GM21367 (cell line): ENCODE results near the gene C1orf167.

Experiments used
- ATAC-seq: cut with Tn5 transposase; IDR thresholded peaks from one replicate; pipeline ENCODE4 v1.9.1; 2021; ENCODE audit not compliant: unreplicated experiment

Gene C1orf167

DNA sequence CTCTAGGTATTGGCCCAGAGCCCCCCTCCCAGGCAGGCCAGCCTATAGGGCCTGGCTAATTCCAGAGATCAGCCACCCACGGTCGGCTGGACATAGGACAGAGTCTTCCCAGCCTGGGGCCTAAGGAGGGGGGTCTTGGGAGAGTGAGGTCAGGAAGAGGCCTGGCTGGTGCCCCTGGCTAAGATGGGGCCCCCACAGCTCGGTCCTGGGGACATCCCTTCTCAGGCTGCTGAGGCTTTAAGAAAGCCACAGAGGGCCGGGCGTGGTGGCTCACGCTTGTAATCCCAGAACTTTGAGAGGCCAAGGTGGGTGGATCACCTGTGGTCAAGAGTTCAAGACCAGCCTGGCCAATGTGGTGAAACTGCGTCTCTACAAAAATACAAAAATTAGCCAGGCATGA lies 2.5 kb downstream of the C1orf167 start:
- no peak for ATAC-seq

GRCh38 chr1:11765661-11766428 lies 3.9 kb downstream of the C1orf167 start:
- ATAC-seq: no peak

DNA sequence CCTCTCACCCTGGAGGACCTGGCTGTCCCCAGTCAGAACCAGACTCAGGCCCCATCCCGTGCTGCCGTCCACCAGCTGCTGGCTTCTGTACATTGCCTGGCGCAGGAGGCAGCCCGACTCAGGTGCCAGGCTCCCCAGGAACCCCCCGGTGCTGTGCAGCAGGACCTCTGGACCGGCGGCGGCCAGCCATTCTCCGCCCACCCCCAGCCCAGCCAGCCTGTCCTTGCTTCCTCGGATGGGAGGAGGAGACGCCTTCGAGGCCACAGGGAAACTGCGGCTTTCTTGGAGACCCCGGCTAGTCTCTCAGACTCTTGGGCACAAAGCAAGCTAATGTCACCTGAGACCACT lies 4.4 kb downstream of the C1orf167 start:
- ATAC-seq: no peak

DNA sequence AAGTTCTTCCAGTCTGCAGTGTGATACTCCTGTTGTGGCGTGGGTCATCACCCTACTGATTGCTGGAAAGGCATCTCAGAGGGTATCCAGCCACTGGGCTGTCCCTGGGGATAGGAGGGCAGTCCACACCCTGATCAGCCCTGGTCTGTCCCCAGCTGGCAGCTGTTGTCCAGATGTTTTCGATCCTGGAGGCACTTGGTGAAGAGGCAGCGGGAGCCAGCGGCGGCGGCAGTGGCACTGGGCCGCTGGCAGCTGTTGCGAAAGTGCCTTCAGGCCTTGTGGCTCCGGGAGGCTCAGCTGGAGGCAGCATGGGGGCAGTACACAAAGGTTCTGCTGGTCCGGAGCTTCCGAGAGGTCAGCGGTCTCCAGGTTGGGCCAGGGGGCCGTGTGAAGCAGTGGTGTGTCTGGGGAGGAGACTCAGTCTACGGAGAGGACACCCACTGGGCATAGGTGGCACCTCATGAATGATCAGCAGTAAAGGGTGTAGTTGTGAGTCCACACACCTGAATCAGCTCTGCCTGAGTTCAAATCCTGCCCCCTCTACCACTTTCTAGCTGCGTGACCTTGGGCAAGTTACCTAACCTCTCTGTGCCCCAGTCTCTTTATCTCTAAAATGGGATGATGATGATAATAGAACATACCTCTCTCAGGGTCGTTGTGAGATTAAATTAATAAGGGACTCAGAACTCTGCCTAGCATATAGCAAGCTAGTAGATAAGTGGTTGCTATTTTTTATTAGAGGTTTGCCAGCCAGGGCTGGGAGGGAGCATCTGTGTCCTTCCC lies 6.1 kb downstream of the C1orf167 start:
- no peak for ATAC-seq

GRCh38 chr1:11768821-11769220 lies 6.8 kb downstream of the C1orf167 start:
- ATAC-seq: no peak

- no peak for ATAC-seq
Measured at GRCh38 chr1:11769274-11769673, 7.3 kb downstream of the C1orf167 start.

- ATAC-seq: no peak
Measured at GRCh38 chr1:11770011-11770410, 8.0 kb downstream of the C1orf167 start.

DNA sequence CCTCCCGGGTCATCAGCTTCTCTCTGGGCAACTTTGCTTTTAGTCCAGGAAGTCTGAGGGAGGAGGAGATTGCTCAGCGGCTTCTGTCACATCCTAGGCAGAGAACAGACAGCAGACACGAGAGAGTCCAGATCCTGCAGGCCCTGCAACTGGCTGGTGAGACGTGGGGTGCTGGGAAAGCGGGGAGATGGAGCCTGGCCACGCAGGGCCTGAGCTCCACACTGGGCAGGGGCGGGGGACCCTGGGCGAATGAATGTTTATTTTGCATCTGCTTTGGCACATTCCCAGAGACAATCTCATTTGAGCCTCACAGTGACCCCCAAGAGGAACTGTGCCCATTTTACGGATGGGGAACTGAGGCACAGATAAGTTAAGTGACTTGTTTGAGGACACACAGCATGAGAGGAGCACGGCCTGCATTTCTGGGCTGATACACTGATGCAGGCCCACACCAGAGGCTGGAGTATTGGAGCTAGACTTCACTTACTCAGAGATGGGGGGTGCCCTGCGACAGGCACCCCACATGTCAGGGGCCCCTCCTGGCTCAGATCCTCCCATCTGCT lies 9.6 kb downstream of the C1orf167 start:
- no peak for ATAC-seq

GRCh38 chr1:11772458-11772857 lies 10.5 kb downstream of the C1orf167 start:
- no peak for ATAC-seq

GRCh38 chr1:11774753-11775152 lies 12.8 kb downstream of the C1orf167 start:
- no peak for ATAC-seq

DNA sequence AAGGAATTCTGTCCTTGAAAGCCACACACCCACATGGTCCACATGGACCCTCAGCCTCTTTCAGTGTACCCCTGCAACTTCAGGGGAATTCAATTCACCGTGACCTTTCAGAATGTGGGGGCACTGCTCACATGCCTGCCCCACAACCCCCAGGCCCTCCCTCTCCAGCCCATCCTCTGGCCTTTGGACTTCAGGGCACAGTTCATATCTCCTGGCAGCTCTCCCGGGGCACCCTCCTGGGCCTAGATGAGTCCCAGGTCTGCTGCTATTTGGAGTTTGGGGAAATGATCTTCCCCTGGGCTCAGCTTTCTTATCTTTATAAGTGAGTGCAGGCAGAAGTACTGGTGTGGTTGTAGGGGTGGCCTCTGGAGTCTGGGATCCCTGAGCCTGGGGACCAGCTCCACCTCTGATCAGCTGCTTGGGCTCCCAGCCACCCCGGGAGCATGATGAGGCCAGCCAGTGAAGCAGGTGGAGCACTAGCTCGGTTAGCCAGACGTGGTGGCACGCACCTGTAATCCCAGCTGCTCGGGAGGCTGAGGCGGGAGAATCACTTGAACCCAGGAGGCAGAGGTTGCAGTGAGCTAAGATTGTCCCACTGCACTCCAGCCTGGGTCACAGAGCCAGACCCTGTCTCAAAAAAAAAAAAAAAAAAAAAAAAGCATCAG lies 15.8 kb downstream of the C1orf167 start:
- ATAC-seq: no peak

GRCh38 chr1:11778336-11778735 lies 16.3 kb downstream of the C1orf167 start:
- no peak for ATAC-seq

DNA sequence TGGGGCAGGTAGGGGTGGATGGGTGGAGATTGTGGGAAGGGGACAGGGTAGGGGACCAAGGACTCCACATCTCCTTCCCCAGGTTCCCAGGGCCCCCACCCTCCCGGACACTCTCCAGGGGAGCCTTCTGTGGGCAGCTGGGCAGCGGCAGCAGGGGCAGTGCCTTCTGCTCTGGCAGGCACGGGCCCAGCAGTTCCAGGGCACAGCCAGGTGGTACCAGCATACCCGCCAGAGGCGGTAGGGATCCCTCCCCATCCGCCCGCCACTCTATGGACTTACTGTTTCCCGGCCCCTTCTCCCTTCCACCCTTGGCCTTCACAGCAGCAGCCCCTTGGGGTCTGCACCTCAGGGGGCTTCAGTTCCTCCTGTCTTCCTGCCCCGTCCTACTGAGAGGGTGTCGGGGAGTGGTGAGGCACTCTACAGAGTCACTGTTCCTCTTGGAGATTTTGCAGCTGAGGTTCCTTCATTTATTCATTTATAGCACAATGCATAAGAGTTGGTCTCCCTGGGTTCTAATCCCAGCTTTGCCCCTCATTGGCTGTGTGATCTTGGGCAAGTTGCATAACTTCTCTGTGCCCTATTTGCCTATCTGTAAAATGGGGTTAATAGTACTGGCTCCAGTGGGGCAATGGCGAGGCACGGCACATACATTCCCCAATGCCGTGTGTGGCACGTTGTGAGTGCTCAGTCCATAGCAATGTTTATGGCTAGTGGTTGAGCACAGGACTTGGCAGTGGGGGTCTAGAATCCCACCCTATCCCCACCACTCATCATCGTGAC lies 17.0 kb downstream of the C1orf167 start:
- no peak for ATAC-seq

- no peak for ATAC-seq
Measured at GRCh38 chr1:11779715-11780379, 17.9 kb downstream of the C1orf167 start.

GRCh38 chr1:11780380-11781147 lies 18.6 kb downstream of the C1orf167 start:
- no peak for ATAC-seq

GRCh38 chr1:11781297-11781696 lies 19.3 kb downstream of the C1orf167 start:
- ATAC-seq: no peak

DNA sequence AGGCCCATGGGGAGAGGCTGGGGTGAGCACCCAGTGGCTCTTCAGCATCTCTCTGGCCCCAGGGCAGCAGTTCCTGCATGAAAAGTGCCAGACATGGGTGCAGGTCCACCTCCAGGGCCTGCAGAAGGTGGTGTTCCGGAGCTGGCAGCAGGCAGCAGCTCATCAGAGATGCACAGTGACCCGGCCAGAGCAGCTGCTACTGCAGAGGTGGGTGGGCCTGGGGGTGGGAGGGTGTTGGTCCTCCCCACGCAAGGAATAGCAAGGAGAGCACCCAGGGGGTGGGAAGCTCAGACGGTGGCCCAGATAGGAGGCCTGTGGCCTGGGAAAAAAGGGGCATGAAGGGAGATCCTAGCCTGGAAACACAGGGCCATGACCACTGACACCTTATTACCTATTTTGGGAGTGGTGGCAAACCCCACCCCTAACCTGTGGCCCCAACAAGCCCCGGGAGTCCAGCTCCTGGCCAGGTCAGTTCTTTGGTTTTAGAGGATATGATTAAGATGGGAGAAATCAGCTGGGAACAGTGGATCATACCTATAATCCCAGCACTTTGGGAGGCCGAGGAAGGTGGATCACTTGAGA lies 20.2 kb downstream of the C1orf167 start:
- no peak for ATAC-seq

DNA sequence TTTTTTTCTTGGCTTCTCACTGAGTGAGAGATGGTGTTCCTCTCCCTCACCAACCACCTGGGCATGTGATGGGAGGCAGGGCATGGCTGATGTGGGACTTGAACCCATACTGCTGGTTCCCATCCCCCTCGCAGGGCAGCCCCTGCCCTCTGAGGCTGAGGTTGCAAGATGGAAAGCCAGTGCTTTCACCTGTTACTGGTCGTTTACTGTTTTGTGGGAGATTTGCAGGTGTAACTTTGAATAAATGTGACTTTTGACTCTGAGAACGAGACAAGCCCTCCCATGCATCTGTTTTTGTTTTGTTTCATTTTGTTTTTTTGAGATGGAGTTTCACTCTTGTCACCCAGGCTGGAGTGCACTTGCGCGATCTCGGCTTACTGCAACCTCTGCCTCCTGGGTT lies 21.6 kb downstream of the C1orf167 start:
- ATAC-seq: no peak

DNA sequence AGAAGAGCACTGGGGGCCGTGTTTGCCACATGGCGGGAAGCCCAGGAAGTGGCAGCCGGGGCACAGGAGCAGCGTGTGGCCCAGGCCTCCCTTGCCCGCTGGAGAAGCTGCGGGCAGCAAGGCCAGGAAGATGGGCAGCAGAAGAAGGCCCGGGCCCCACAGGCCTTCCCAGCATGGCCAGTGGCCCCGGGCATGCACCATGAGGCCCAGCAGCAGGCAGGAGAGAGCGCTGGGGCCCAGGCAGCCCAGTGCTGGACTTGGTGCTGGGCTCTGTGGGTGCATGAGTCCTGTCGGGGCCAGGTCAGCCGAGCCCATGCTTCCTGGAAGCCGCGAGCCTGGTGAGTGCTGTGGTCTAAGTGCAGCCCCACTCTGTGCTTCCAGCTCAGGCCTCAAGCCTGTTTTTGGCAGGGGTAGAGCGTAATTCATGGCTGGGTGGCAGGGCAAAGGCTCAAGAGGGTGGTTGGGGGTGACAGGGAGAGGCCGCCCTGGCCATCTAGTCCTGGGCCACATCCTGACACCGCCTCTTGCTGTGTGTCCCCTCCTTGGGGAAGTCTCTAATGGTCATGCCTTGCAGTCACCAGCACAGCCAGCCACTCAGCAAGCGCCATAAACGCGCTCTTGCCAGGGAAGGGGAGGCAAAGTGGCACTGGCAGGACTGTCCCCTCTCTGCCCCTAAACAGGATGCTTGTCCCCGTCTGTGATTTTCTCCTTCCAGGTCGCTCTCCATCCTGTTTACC lies 22.4 kb downstream of the C1orf167 start:
- no peak for ATAC-seq
